ENCODE results near the gene AFG1L.

The AFG1L gene

GRCh38 chr6:108363113-108363512 is 68.3 kb downstream of the AFG1L start:
- Histone ChIP-seq H3K4me2 (ENCODE audit: low read length) (no peak overlapping the region), H2AFZ (ENCODE audit: low read length) (no peak overlapping the region), H3K27me3 (ENCODE audit: insufficient read depth, low read length) (no peaks in the 10 kb centered on the region), H3K36me3 (ENCODE audit: insufficient read depth, low read length) (no peaks in the 10 kb centered on the region), H3K9ac (ENCODE audit: low read length) (no peak overlapping the region), H3K4me1 (ENCODE audit: insufficient read depth, low read length, severe bottlenecking) (no peaks in the 10 kb centered on the region), H3K9me2 (ENCODE audit: low read depth, low read length) (no peaks in the 10 kb centered on the region), H3F3A (ENCODE audit: insufficient read depth, low read length) (no peaks in the 10 kb centered on the region), H3K4me3 (ENCODE audit: low read depth, low read length, poor library complexity, severe bottlenecking) (no peak overlapping the region), H3K27ac (ENCODE audit: low read depth, low read length, poor library complexity, severe bottlenecking) (no peak overlapping the region), H3K79me2 (ENCODE audit: insufficient read depth, low read length) (no peaks in the 10 kb centered on the region), H3K9me3 (ENCODE audit: low read length) (no peaks in the 10 kb centered on the region), H4K20me1 (ENCODE audit: insufficient read depth, low read length) (no peaks in the 10 kb centered on the region)
- TF ChIP-seq CTCF (IDR thresholded peaks at IDR 0.05; ENCODE audit: low read length) (no peak), EZH2 (IDR thresholded peaks at IDR 0.05; ENCODE audit: borderline replicate concordance, low read length) (no peak)

GRCh38 chr6:108363889-108364313 is 69.0 kb downstream of the AFG1L start:
- Histone ChIP-seq H3K4me2 (ENCODE audit: low read length) (no peak overlapping the region), H3K4me3 (ENCODE audit: low read depth, low read length, poor library complexity, severe bottlenecking) (no peak overlapping the region), H4K20me1 (ENCODE audit: insufficient read depth, low read length) (no peaks in the 10 kb centered on the region), H3K27me3 (ENCODE audit: insufficient read depth, low read length) (no peaks in the 10 kb centered on the region), H3K4me1 (ENCODE audit: insufficient read depth, low read length, severe bottlenecking) (peaks cover 6% of the 10 kb centered on the region), H3F3A (ENCODE audit: insufficient read depth, low read length) (no peaks in the 10 kb centered on the region), H3K79me2 (ENCODE audit: insufficient read depth, low read length) (no peaks in the 10 kb centered on the region), H3K9me3 (ENCODE audit: low read length) (no peaks in the 10 kb centered on the region), H3K36me3 (ENCODE audit: insufficient read depth, low read length) (no peaks in the 10 kb centered on the region), H2AFZ (ENCODE audit: low read length) (no peak overlapping the region), H3K27ac (ENCODE audit: low read depth, low read length, poor library complexity, severe bottlenecking) (no peak overlapping the region), H3K9ac (ENCODE audit: low read length) (no peak overlapping the region), H3K9me2 (ENCODE audit: low read depth, low read length) (no peaks in the 10 kb centered on the region)
- TF ChIP-seq EZH2 (IDR thresholded peaks at IDR 0.05; ENCODE audit: borderline replicate concordance, low read length) = no peak
- no peak for TF ChIP-seq CTCF (IDR thresholded peaks at IDR 0.05; ENCODE audit: low read length)

- Histone ChIP-seq H3F3A (ENCODE audit: insufficient read depth, low read length) (no peaks in the 10 kb centered on the region), H3K27ac (ENCODE audit: low read depth, low read length, poor library complexity, severe bottlenecking) (no peak overlapping the region), H3K27me3 (ENCODE audit: insufficient read depth, low read length) (no peaks in the 10 kb centered on the region), H2AFZ (ENCODE audit: low read length) (no peak overlapping the region), H3K9me3 (ENCODE audit: low read length) (no peaks in the 10 kb centered on the region), H3K36me3 (ENCODE audit: insufficient read depth, low read length) (no peaks in the 10 kb centered on the region), H3K9me2 (ENCODE audit: low read depth, low read length) (no peaks in the 10 kb centered on the region), H3K79me2 (ENCODE audit: insufficient read depth, low read length) (no peaks in the 10 kb centered on the region), H3K4me2 (ENCODE audit: low read length) (no peak overlapping the region), H4K20me1 (ENCODE audit: insufficient read depth, low read length) (no peaks in the 10 kb centered on the region), H3K4me3 (ENCODE audit: low read depth, low read length, poor library complexity, severe bottlenecking) (no peak overlapping the region), H3K4me1 (ENCODE audit: insufficient read depth, low read length, severe bottlenecking) (peaks cover 6% of the 10 kb centered on the region), H3K9ac (ENCODE audit: low read length) (no peak overlapping the region)
- TF ChIP-seq EZH2 (IDR thresholded peaks at IDR 0.05; ENCODE audit: borderline replicate concordance, low read length) = no peak
Measured at GRCh38 chr6:108364470-108364869, 69.6 kb downstream of the AFG1L start.

GRCh38 chr6:108365478-108365877 is 70.6 kb downstream of the AFG1L start:
- Histone ChIP-seq H3F3A (ENCODE audit: insufficient read depth, low read length) (no peaks in the 10 kb centered on the region), H4K20me1 (ENCODE audit: insufficient read depth, low read length) (no peaks in the 10 kb centered on the region), H3K27me3 (ENCODE audit: insufficient read depth, low read length) (no peaks in the 10 kb centered on the region), H3K4me2 (ENCODE audit: low read length) (no peak overlapping the region), H2AFZ (ENCODE audit: low read length) (no peak overlapping the region), H3K27ac (ENCODE audit: low read depth, low read length, poor library complexity, severe bottlenecking) (no peak overlapping the region), H3K79me2 (ENCODE audit: insufficient read depth, low read length) (no peaks in the 10 kb centered on the region), H3K4me1 (ENCODE audit: insufficient read depth, low read length, severe bottlenecking) (peaks cover 6% of the 10 kb centered on the region), H3K4me3 (ENCODE audit: low read depth, low read length, poor library complexity, severe bottlenecking) (no peak overlapping the region), H3K9me3 (ENCODE audit: low read length) (no peaks in the 10 kb centered on the region), H3K9me2 (ENCODE audit: low read depth, low read length) (no peaks in the 10 kb centered on the region), H3K36me3 (ENCODE audit: insufficient read depth, low read length) (no peaks in the 10 kb centered on the region), H3K9ac (ENCODE audit: low read length) (no peak overlapping the region)
- TF ChIP-seq EZH2 (IDR thresholded peaks at IDR 0.05; ENCODE audit: borderline replicate concordance, low read length) (no peak), CTCF (IDR thresholded peaks at IDR 0.05; ENCODE audit: low read length) (no peak)

Measured in OCI-LY1 (cell line).